ENCODE results near the gene GCC1.

The GCC1 gene

DNA sequence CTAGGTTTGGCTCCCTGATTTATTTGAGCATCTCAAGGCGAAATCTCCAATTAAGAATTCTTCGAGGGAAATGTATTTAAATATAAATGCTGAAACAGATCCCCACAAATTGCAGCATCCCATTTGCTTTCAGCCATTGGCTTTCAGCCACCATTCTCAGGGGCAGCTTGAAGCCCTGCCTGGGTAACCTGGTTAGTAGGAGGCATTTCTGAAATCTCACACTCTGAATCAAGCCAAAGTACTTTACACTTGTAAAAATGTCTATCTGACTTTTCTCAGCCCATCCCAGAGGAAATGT lies 49.1 kb downstream of the GCC1 start:
- peaks cover 14% of the 10 kb centered on the region for H3K27me3 ChIP-seq (ENCODE audit: insufficient read depth, poor library complexity, severe bottlenecking)
- no peak overlapping the region for H3K27ac ChIP-seq (replicated peaks)
- TF ChIP-seq GABPA (IDR thresholded peaks at IDR 0.05; ENCODE audit: low read depth) = no peak
- no peak for TF ChIP-seq POLR2AphosphoS5 (IDR thresholded peaks at IDR 0.05; ENCODE audit: low read depth)
- TF ChIP-seq, protein P1, sequence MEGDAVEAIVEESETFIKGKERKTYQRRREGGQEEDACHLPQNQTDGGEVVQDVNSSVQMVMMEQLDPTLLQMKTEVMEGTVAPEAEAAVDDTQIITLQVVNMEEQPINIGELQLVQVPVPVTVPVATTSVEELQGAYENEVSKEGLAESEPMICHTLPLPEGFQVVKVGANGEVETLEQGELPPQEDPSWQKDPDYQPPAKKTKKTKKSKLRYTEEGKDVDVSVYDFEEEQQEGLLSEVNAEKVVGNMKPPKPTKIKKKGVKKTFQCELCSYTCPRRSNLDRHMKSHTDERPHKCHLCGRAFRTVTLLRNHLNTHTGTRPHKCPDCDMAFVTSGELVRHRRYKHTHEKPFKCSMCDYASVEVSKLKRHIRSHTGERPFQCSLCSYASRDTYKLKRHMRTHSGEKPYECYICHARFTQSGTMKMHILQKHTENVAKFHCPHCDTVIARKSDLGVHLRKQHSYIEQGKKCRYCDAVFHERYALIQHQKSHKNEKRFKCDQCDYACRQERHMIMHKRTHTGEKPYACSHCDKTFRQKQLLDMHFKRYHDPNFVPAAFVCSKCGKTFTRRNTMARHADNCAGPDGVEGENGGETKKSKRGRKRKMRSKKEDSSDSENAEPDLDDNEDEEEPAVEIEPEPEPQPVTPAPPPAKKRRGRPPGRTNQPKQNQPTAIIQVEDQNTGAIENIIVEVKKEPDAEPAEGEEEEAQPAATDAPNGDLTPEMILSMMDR (IDR thresholded peaks at IDR 0.05; ENCODE audit: insufficient read depth, low read length) = no peak
- no peak for TF ChIP-seq SPI1 (IDR thresholded peaks at IDR 0.05; ENCODE audit: borderline replicate concordance, low read depth)
- TF ChIP-seq REST (IDR thresholded peaks at IDR 0.05; ENCODE audit: insufficient replicate concordance, low read depth) = no peak
- no peak overlapping the region for H3K4me3 ChIP-seq (replicated peaks; ENCODE audit: insufficient read depth, low read length)
- DNase-seq (ENCODE audit: low read depth in 1 of 2, low spot score in 1 of 2) = no peak

DNA sequence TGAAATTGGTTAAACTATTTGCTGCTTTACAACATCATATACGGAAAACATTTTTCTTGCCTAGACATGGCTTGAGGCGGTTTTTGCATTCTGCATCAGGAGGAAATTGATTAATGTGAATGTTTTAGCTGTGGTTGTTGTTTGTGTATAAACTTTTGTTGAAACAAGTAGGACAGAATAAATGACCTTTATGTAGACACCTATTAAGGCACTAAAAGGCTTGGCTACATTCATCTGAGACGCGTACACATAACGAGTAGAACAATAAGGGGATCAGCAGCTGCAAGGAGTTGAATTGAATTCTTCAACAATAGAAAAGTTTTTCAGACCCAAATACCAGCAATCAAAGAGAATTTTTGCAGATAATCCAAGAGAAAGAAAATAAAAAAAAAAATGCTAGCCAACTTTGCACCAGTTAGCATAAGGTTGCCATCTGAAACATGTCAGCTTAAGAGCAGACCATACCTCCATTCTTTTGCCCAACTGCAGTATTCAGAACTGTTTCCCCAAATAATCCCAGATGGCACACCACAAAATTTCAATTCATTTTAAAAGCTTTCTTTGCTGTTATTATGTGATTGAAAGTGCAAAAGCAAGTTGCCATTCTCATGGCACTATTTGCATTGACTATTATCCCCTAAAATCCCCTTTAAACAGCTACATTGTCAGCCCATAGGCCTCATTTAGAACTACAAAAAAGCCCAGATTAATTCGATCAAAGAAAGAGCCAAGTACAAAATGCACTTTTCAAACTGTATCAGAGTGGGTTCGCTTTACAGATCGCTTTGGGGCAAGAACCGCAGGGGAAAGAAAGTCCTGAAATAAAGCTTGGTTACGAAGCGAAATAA lies 49.6 kb downstream of the GCC1 start:
- Histone ChIP-seq H3K27ac (replicated peaks) (no peak overlapping the region), H3K27me3 (ENCODE audit: insufficient read depth, poor library complexity, severe bottlenecking) (peaks cover 14% of the 10 kb centered on the region), H3K4me3 (replicated peaks; ENCODE audit: insufficient read depth, low read length) (no peak overlapping the region)
- no peak for DNase-seq (ENCODE audit: low read depth in 1 of 2, low spot score in 1 of 2)
- TF ChIP-seq GABPA (IDR thresholded peaks at IDR 0.05; ENCODE audit: low read depth) (no peak), POLR2AphosphoS5 (IDR thresholded peaks at IDR 0.05; ENCODE audit: low read depth) (no peak), REST (IDR thresholded peaks at IDR 0.05; ENCODE audit: insufficient replicate concordance, low read depth) (no peak), SPI1 (IDR thresholded peaks at IDR 0.05; ENCODE audit: borderline replicate concordance, low read depth) (no peak)
- TF ChIP-seq, protein P1 (IDR thresholded peaks at IDR 0.05; ENCODE audit: insufficient read depth, low read length) = no peak

DNA sequence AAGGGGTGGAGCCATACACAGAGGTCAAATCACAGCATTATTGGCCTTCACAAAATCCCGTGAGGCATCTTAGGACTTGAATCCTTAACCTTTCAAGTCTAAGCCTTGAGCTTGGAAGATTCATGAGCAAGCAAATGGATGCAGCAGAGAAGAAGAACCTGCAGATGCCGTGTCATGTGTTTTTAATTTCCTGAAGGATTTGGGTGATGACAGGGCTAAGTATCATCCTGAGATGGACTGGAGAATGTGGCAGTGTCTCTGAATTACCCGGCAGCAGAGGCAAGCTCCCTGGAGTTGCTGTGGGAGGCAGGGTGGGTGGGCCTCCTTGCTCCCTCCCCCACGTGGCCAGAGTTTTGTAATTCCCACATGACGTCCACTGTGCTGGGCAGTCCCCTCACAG lies 50.8 kb downstream of the GCC1 start:
- DNase-seq (ENCODE audit: low read depth in 1 of 2, low spot score in 1 of 2) = no peak
- no peak overlapping the region for H3K27ac ChIP-seq (replicated peaks)
- TF ChIP-seq, protein P1 (IDR thresholded peaks at IDR 0.05; ENCODE audit: insufficient read depth, low read length) = no peak
- TF ChIP-seq SPI1 (IDR thresholded peaks at IDR 0.05; ENCODE audit: borderline replicate concordance, low read depth) (no peak), REST (IDR thresholded peaks at IDR 0.05; ENCODE audit: insufficient replicate concordance, low read depth) (no peak), POLR2AphosphoS5 (IDR thresholded peaks at IDR 0.05; ENCODE audit: low read depth) (no peak), GABPA (IDR thresholded peaks at IDR 0.05; ENCODE audit: low read depth) (no peak)
- H3K4me3 ChIP-seq (replicated peaks; ENCODE audit: insufficient read depth, low read length) = no peak overlapping the region
- H3K27me3 ChIP-seq (ENCODE audit: insufficient read depth, poor library complexity, severe bottlenecking) = peaks cover 14% of the 10 kb centered on the region
